HepG2 (cell line): ENCODE data around the gene NACAD. TPM values are rescaled to one million over a fixed set of nuclear protein-coding genes. Genes with fewer than 3 reads are reported as not detected.

ENCODE experiments used
- ATAC-seq: fragments of 200-7000 bp; cut with Tn5 transposase; 3 replicates; pipeline ENCODE4 v1.9.1; 2020; ENCODE audit warnings: mild to moderate bottlenecking, moderate library complexity
- BruUV-seq: library from RNA; stranded (reverse); fragments of 400-500 nt; replicated peaks from 2 replicates; lab custom pipeline; 2021; lab: Mats Ljungman, UMichigan
- CTCF ChIA-PET: fragments of 300-600 bp; formaldehyde crosslinking; extraction: SDS; loops from one replicate; lab custom pipeline; 2021; ENCODE audit warnings: low total read pairs, inconsistent platforms, low intra/inter-chr PET ratio; lab: Yijun Ruan, JAX
- POLR2A ChIA-PET: fragments of 350-600 bp; sonication (Branson Sonifier 250); formaldehyde crosslinking; loops from one replicate; lab custom pipeline; 2020; ENCODE audit warnings: antibody characterized with exemption, inconsistent platforms; lab: Yijun Ruan, JAX
- DNase-seq: peaks from one replicate; pipeline ENCODE4 v3.0.0-alpha.2; 2015; ENCODE audit warnings: low spot score
- FAIRE-seq: peaks from 3 replicates; lab custom pipeline; 2011; peaks lifted over from hg19 to GRCh38; lab: Jason Lieb, UNC
- H2AFZ ChIP-seq: one replicate; pipeline ENCODE4 v1.6.1; 2011; ENCODE audit warnings: low read length, inconsistent platforms
- H3K27ac ChIP-seq: fragments of 300-600 bp; 3 replicates; pipeline ENCODE4 v1.8.0; 2011; ENCODE audit warnings: mixed run types, mild to moderate bottlenecking, mixed read lengths, low read length, inconsistent platforms; ENCODE audit not compliant: insufficient read depth; ENCODE audit errors: extremely low read length
- H3K27me3 ChIP-seq, 2 experiments: fragments of 200-600 bp in 1 of 2; 2 replicates in 1 of 2; 3 replicates in 1 of 2; pipeline versions ENCODE4 v1.6.0 to v1.8.0; 2011; ENCODE audit warnings: low read length in 2 of 2, mild to moderate bottlenecking in 2 of 2, moderate library complexity in 2 of 2, inconsistent platforms in 1 of 2; ENCODE audit not compliant: insufficient read depth in 2 of 2, control insufficient read depth in 1 of 2
- H3K36me3 ChIP-seq, 2 experiments: fragments of 200-600 bp in 1 of 2; replicated peaks in 1 of 2; 2 replicates in 1 of 2; 3 replicates in 1 of 2; pipeline versions ENCODE4 v1.5.1 to v1.8.0; 2011; ENCODE audit warnings: low read length in 2 of 2, inconsistent platforms in 1 of 2; ENCODE audit not compliant: insufficient read depth in 2 of 2, control insufficient read depth in 1 of 2
- H3K4me1 ChIP-seq: 2 replicates; pipeline ENCODE4 v1.5.1; 2012; ENCODE audit warnings: low read length, inconsistent platforms; ENCODE audit not compliant: insufficient read depth
- H3K4me2 ChIP-seq: 2 replicates; pipeline ENCODE4 v1.6.0; 2011; ENCODE audit warnings: low read depth, low read length, inconsistent platforms
- H3K4me3 ChIP-seq, 3 experiments: fragments of 200-600 bp in 1 of 3; sonication (generic), shearing (Covaris generic) in 1 of 3; replicated peaks in 1 of 3; 2 replicates each; pipeline ENCODE4 v1.5.1; 2011 to 2016; ENCODE audit warnings: low read length in 3 of 3, inconsistent platforms in 2 of 3, low read depth in 2 of 3, mild to moderate bottlenecking in 2 of 3, control low read depth in 1 of 3, mixed read lengths in 1 of 3; ENCODE audit not compliant: insufficient read depth in 1 of 3
- H3K79me2 ChIP-seq: one replicate; pipeline ENCODE4 v1.6.1; 2011; ENCODE audit warnings: low read length, inconsistent platforms; ENCODE audit not compliant: insufficient read depth
- H3K9ac ChIP-seq: 2 replicates; pipeline ENCODE4 v1.6.0; 2011; ENCODE audit warnings: mild to moderate bottlenecking, low read depth, low read length, inconsistent platforms; ENCODE audit not compliant: insufficient read depth
- H3K9me3 ChIP-seq: 2 replicates; pipeline ENCODE4 v1.5.1; 2012; ENCODE audit warnings: mild to moderate bottlenecking, low read length
- H4K20me1 ChIP-seq: 2 replicates; pipeline ENCODE4 v1.6.0; 2011; ENCODE audit warnings: inconsistent platforms, mild to moderate bottlenecking, low read length, moderate library complexity; ENCODE audit not compliant: insufficient read depth
- CBX1 ChIP-seq: IDR thresholded peaks from one replicate; pipeline ENCODE4 v1.6.1; 2016; ENCODE audit warnings: antibody characterized with exemption, low read depth
- GZF1 ChIP-seq: sonication (generic); formaldehyde crosslinking; IDR thresholded peaks from 2 replicates; pipeline ENCODE4 v1.5.1; 2020; ENCODE audit warnings: mild to moderate bottlenecking, missing genetic modification reagents
- NCOA2 ChIP-seq: sonication (generic); formaldehyde crosslinking; IDR thresholded peaks from 2 replicates; pipeline ENCODE4 v1.8.0; 2022; ENCODE audit warnings: inconsistent platforms
- PHF20 ChIP-seq: sonication (generic); formaldehyde crosslinking; IDR thresholded peaks from 2 replicates; pipeline ENCODE4 v1.5.0; 2020; ENCODE audit warnings: mild to moderate bottlenecking, missing genetic modification reagents
- SCMH1 ChIP-seq: sonication (generic); formaldehyde crosslinking; IDR thresholded peaks from 2 replicates; pipeline ENCODE4 v1.9.0; 2021; ENCODE audit warnings: missing genetic modification reagents, mild to moderate bottlenecking, borderline replicate concordance
- ZNF296 ChIP-seq: sonication (generic); formaldehyde crosslinking; conservative IDR thresholded peaks from 2 replicates; pipeline ENCODE4 v1.5.0; 2020; ENCODE audit warnings: mild to moderate bottlenecking, missing genetic modification reagents
- ZNF841 ChIP-seq: sonication (generic); formaldehyde crosslinking; IDR thresholded peaks from 2 replicates; pipeline ENCODE4 v1.8.1; 2023; ENCODE audit warnings: missing genetic modification reagents, borderline replicate concordance
- ZNF878 ChIP-seq: sonication (generic); formaldehyde crosslinking; IDR thresholded peaks from 2 replicates; pipeline ENCODE4 v1.8.1; 2023; ENCODE audit warnings: mild to moderate bottlenecking, missing genetic modification reagents, moderate library complexity
- WGBS: methylation state at CpG from one replicate; pipeline ENCODE4 v1.1.6; 2017; ENCODE audit warnings: low lambda C conversion rate; 5-methylcytosine and 5-hydroxymethylcytosine counted together
- in situ Hi-C: cut with HindIII; loops from 2 replicates; pipeline ENCODE4 v1.10.0; 2017; ENCODE audit warnings: low pct_unique_long_range_greater_than_20kb; ENCODE audit not compliant: extremely low pct_ligation_motif_present
- intact Hi-C: fragments of 100-400 bp; cut with micrococcal nuclease; formaldehyde crosslinking; loops from one replicate; pipeline ENCODE4 v1.10.0; 2022; ENCODE audit not compliant: unreplicated experiment
- polyA plus RNA-seq, 8 experiments: library from polyadenylated mRNA; depleted of rRNA in 3 of 8; stranded (reverse) in 7 of 8; unstranded in 1 of 8; fragments of >200 nt; fragmentation: Illumina TruSeq in 4 of 8; extraction: Trizol in 4 of 8; gene quantifications; 2 replicates each; pipeline versions ENCODE4 v1.2.1 to v1.2.3, GENCODE V29; 2011 to 2016; ENCODE audit warnings: low read depth in 4 of 8, missing spikeins in 1 of 8, mixed read lengths in 1 of 8; ENCODE audit not compliant: insufficient read depth in 1 of 8
- total RNA-seq, 5 experiments: library from RNA; depleted of rRNA; stranded (reverse); fragments of >200 nt; fragmentation: Illumina TruSeq; extraction: Trizol; gene quantifications; 2 replicates each; pipeline ENCODE4 v1.2.3, GENCODE V29; 2016; ENCODE audit warnings: low read depth in 1 of 5
- TF ChIP-seq, protein P1 (sequence below): sonication (generic); formaldehyde crosslinking; IDR thresholded peaks from 2 replicates; pipeline ENCODE4 v1.4.0; 2020; ENCODE audit warnings: mild to moderate bottlenecking, missing genetic modification reagents
- TF ChIP-seq, protein P2 (sequence below): fragments of 450-650 bp; IDR thresholded peaks from 2 replicates; pipeline ENCODE4 v1.6.1; 2016
- TF ChIP-seq, protein P3 (sequence below): sonication (generic); formaldehyde crosslinking; IDR thresholded peaks from 2 replicates; pipeline ENCODE4 v1.4.0; 2020; ENCODE audit warnings: missing genetic modification reagents

The NACAD gene
- total and polyA plus RNA-seq, 2 of the 13 experiments (the other 11 are each of a cell fraction or from before 2014, with no cell fraction given) = 0.04 TPM; not detected in 1

DNA sequence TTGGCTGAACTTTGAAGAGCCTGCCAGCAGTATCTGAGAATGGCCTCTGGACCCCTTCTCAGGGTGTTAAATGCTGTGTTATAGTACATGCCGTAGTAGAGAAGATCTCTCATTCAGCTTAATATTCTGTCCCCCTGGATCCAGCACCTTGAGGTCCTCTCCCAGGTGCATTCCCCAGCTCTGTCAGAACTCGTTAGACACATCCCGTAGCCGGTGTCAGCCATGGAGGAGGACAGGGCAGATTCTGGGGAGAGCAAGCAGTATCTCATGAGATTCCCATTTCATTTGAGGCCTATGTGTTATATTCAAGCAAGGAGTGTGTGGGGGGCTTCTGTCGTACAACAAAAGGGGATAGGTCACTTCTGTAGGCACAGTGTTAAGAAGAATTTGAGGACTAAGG lies 34.8 kb downstream of the NACAD start (continued):
- TF ChIP-seq, protein P1, sequence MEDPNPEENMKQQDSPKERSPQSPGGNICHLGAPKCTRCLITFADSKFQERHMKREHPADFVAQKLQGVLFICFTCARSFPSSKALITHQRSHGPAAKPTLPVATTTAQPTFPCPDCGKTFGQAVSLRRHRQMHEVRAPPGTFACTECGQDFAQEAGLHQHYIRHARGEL (CRISPR knock-in tag) = no peak
- TF ChIP-seq PHF20 (CRISPR knock-in tag) (no peak), GZF1 (no peak)

DNA sequence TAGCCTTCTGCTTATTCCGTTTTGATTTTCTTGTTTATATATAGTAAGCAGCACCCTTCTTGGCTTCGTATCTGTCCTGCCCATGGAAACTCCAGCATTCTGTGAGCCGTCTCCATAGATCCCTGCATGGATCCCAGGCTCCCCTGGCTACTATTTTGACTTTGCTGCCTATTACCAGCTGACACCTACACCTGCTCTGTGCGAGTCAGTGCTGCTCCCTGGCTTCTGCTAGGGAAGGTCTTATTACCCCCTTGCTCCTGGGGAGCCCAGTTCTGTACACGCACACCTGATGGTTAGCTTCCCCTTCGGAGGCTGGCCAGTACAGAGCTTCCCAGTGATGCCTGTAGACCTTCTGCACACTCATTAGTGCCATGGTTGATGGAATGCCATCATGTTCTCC lies 35.4 kb downstream of the NACAD start:
- no TSS peak for BruUV-seq
- ATAC-seq (no peak), DNase-seq (no peak), FAIRE-seq (no peak)
- in situ Hi-C loops (no loop called here), intact Hi-C loops (no loop called here)
- Histone ChIP-seq H3K4me2 (no peak overlapping the region), H3K4me3 (no peak overlapping the region), H3K9ac (no peak overlapping the region), H2AFZ (no peak overlapping the region), H3K79me2 (no peaks in the 10 kb centered on the region), H3K36me3 (no peaks in the 10 kb centered on the region; a peak in 1 of 5 replicates), H3K27me3 (no peaks in the 10 kb centered on the region), H4K20me1 (no peaks in the 10 kb centered on the region), H3K27ac (no peak overlapping the region), H3K4me1 (no peaks in the 10 kb centered on the region), H3K9me3 (no peaks in the 10 kb centered on the region)
- TF ChIP-seq CBX1 = no peak
- TF ChIP-seq NCOA2 (CRISPR knock-in tag) = no peak
- TF ChIP-seq, protein P2, sequence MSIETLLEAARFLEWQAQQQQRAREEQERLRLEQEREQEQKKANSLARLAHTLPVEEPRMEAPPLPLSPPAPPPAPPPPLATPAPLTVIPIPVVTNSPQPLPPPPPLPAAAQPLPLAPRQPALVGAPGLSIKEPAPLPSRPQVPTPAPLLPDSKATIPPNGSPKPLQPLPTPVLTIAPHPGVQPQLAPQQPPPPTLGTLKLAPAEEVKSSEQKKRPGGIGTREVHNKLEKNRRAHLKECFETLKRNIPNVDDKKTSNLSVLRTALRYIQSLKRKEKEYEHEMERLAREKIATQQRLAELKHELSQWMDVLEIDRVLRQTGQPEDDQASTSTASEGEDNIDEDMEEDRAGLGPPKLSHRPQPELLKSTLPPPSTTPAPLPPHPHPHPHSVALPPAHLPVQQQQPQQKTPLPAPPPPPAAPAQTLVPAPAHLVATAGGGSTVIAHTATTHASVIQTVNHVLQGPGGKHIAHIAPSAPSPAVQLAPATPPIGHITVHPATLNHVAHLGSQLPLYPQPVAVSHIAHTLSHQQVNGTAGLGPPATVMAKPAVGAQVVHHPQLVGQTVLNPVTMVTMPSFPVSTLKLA = no peak
- no peak for TF ChIP-seq ZNF841 (CRISPR knock-in tag)
- no peak for TF ChIP-seq SCMH1
- TF ChIP-seq, protein P3, sequence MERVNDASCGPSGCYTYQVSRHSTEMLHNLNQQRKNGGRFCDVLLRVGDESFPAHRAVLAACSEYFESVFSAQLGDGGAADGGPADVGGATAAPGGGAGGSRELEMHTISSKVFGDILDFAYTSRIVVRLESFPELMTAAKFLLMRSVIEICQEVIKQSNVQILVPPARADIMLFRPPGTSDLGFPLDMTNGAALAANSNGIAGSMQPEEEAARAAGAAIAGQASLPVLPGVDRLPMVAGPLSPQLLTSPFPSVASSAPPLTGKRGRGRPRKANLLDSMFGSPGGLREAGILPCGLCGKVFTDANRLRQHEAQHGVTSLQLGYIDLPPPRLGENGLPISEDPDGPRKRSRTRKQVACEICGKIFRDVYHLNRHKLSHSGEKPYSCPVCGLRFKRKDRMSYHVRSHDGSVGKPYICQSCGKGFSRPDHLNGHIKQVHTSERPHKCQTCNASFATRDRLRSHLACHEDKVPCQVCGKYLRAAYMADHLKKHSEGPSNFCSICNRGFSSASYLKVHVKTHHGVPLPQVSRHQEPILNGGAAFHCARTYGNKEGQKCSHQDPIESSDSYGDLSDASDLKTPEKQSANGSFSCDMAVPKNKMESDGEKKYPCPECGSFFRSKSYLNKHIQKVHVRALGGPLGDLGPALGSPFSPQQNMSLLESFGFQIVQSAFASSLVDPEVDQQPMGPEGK (CRISPR knock-in tag) = no peak
- TF ChIP-seq ZNF296 = no peak
- TF ChIP-seq ZNF878 = no peak
- 94% methylated on average over 6 of the region's 6 CpGs for WGBS
- ChIA-PET CTCF (no interaction called here), POLR2A (no interaction called here)
